ENCODE measurements around the gene FAM168A. TPM values are rescaled to one million over a fixed set of nuclear protein-coding genes. Genes with fewer than 3 reads are reported as not detected.

The FAM168A gene
- total RNA-seq, 1 donor from 2014 or later, result 22.6 TPM

DNA sequence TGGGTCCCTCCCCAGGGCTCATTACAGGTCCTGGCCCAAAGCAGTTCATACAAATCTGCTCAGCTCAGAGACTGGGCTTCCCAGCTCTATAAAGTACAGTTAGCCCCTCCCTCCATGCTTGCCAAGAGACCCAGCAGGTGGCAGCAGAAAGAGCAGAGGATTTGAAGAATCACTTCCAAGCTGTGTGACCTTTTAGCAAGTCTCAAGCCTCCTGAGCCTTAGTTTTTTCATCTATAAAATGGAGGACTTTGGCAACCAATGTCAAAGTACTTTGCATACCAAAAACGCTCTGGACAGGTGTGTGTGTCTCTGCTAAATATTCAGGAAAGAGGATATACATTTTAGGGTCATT is 195.1 kb downstream of the FAM168A start:
- DNase-seq (ENCODE audit: low spot score), result no peak

DNA sequence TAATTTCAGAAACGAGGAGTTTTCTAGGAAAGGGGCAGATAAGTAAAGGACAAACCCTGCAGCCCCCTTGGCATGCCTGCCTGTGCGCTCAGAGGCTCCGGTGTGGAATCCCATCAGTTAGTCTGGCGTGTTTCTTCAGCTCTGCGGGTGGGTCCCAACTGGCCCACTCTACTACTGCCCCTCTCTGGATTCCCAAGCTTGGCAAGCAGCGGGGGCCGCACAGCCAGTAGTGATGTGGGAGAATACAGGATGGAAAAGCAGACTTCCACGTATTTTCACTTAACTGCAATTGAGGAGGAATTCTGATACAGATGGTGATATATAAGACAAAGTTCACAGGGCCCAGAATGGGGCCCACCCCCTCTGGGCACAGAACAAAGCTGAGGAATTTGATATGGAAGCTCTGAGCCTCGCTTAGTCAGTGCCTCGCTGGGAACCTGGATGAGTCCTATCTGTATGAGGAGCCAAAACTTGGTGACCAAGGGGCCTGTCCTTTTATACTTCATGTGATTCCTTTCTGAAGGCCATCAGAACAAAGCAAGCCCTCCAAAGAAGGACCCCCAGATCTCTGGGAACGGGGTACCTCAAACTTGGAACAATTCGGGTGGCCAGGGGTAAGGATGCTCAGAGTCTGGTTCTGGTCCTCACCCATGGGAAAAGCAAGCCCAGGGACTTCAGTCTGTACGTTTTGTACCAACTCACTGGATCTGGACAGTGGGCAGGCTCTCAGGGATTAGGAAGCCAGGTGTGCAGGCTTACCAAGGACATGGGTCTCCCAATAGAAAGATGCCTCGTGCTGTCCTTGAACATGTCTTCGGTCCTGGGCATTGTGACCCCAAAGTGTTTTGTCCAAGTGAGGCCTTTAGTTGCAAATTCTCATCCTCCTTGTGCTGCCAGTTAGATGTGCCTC is 195.7 kb downstream of the FAM168A start:
- DNase-seq (ENCODE audit: low spot score), result no peak

DNA sequence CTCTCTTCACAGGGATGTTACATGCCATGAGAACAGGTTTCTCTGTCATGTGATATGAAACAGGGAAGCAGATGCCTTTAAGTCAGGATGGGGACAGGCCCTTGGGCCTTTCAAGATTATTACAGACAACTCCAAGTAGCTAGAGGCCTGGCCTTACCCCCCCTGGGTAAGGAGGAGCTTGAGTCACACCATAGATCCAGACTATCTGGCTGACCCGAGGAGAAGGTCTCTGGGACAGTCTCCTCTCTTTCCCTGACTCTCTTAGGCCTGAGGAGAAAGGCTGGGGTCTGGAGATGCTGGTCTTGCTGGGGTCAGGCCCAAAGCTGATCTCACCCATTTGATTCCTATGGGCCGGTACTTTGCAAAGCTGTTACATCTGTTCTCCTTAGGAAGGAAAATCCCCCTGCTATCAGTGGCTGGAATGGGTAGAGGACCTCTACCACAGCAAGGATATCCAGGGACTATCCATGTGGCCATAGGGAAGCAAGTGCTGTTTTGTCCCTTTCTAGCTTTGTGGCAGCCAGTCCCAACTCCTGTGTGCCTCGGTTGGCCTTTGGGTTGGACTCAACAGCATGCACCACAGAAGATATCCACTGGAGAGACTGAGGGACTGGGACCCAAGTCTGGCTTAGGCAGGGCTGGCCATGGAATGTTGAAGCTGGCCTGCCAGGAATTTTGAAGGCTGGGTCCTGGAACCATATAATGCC is 196.5 kb downstream of the FAM168A start:
- DNase-seq (ENCODE audit: low spot score), result no peak

DNA sequence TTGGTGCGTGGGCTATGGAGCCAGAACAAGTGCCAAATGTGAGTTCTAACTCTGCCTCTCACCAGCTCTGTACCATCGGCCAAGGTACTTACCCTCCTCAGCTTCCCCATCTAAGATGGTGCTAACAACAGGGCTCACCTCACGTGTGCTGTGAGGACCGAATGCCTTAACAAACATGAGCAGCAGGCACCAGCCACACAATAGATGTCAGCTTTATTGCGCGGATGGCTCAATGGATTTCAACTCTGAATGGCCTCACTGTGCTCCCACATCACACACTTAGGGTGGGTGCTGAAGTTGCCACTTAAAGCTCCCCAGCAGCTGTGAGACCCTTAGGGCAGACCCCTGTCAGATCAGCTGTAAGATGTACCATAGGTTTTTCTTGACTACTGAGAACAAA is 197.6 kb downstream of the FAM168A start:
- no peak for DNase-seq (ENCODE audit: low spot score)

DNA sequence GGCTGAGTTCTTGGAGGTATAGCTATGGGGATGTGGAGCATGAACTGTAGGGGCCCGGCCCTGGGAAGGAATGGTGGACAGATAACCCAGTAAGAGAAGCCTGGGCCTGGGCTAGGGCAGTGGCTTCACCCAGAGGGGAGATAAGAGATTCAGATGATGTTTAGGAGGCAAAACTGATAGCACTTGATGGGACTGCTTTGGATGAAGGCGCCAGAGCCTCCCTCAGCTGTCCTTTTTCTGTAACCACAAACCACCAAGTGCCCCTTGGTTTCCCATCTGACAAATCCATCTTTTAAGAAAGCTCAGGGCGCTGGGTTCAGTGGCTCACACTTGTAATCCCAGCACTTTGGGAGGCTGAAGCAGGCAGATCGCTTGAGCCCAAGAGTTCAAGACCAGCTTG is 198.3 kb downstream of the FAM168A start:
- DNase-seq (ENCODE audit: low spot score), result no peak

DNA sequence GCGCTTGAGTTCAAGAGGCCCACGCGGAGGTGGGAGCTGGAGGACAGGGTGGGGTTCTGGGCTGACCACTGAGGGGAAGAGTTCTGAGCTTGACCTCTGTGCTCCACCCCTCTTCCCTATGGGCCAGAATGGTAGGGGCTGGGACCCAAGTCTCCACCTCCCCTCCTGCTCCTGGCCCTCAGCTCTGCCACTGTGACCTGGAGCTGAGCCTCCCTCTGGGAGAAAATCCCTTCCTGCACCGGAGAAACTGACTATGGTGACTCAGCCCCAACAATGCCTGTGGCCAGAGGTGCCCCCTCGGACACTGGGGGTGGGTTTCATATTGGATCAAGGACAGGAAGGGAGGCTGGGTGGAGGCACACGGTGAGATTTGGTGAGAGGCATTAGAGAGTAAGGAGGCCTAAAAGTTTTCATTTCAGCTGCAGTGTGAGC is 198.7 kb downstream of the FAM168A start:
- DNase-seq (ENCODE audit: low spot score), result no peak

DNA sequence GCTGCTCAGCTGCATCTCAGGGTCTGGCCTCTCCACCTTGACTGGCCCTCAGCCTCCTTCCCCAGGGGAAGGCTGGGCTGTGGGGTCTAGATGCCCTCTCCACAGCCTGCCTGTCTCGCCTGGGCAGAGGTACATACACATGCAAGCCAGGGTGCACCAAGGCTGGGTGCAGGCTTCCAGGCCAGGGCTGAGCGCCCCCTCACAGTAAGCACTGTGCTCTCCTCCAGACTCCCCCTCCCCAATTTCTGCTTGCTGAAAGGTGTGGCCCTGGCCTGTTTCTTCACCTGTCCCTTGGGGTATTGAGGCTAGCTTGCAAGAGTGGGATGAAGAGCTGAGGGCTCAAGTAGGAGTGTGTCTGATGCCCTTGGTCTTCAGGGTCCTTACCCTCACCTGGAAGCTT is 199.2 kb downstream of the FAM168A start:
- no peak for DNase-seq (ENCODE audit: low spot score)

DNA sequence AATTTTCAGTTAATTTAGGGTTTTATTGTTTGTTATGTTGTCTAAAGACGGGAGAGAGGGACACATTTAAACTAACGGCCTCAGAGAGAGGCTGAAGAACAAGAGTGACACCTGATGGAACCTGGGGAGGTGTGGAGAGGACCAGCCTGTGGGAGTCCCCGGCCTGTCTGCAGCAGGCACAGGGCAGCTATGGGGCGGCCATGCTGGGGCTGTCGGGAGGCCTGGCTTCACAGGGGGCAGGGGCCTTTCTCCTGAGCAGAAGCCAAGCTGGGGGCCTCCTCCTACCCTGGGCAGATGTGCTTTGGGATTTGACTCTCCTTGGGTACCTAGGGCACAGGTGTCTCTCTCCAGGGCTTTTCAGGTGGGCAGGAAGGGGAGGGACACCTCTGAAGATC is 199.8 kb downstream of the FAM168A start:
- no peak for DNase-seq (ENCODE audit: low spot score)

DNA sequence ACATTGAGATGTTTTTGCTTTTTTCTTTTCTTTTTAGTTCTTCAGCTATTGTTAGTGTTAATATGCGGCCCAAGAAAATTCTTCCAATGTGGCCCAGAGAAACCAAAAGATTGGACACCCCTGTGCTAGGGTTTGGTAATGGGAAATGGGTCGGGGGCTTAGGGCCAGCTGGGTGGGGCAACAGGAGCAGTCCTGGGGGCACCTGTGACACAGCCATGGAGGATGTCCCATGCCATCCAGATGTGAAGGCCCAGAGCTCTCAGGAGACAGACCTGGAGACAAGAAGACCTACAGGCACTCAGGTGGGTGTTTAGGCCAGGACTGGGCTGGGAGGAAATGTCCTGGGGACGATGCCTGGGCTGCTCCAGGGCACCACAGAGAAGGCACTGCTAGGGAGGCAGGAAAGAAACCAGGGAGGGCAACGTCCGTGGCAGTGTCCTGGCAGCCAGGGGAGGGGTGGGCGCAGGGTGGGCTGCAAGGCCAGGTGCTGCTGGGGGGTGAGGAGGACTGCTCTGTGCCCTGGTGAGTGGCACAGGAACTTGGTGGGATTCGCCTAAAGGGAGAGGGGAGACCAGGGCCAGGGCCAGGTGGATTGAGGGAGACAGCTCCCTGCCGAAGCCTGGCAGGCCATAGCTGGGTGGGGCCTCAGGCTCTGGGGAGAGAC is 200.3 kb downstream of the FAM168A start:
- no peak for DNase-seq (ENCODE audit: low spot score)

DNA sequence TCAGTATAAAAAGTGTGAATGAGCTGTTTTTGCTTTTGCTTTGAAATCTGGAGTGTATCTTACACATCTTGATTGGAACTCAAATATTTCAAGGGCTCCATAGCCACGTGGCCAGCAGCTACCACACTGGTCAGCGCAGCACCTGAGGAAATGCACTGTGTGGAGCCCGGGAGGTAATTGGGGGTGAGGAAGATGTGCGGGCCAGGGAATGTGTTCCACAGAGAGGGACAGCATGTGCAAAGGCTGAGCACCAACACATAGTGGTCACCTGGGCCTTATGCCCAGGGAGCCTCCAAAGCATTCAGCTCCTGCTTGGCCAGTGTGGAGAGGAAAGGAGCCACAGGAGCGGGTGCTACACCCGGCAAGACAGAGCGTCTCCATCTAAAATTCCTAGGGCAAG is 200.9 kb downstream of the FAM168A start:
- no peak for DNase-seq (ENCODE audit: low spot score)

DNA sequence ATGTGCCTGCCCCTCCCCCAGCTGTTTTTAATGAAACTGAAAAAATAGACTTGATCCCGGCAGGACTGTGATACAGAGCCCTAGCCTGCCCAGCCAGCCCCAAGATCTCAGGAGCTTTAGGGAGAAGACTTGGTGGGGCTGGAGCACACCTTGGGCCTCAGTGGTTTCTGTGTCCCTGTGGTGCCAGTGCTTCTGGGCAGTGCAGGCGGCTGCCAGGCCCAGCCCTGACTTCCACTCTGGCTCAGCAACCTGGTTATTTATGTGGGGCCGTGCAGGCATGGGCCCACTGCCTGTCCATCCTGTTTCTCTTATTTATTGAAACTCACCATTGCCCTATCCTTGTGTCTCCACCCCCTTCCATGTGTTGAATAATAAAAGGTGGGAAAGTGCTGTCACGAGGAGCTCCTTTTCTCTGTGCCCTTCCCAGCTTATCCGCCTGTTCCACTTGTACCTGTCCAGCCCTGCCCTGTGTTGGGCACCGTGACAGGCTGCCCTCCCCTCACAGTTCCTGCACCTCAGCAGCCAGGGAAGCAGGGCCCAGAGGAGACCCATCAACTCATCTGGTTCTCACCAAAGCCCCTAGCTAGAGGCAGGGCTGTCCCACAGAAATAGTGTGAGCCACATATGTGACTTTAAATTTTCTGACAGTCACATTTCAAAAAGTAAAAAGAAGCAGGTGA is 201.5 kb downstream of the FAM168A start:
- DNase-seq (ENCODE audit: low spot score), result no peak

DNA sequence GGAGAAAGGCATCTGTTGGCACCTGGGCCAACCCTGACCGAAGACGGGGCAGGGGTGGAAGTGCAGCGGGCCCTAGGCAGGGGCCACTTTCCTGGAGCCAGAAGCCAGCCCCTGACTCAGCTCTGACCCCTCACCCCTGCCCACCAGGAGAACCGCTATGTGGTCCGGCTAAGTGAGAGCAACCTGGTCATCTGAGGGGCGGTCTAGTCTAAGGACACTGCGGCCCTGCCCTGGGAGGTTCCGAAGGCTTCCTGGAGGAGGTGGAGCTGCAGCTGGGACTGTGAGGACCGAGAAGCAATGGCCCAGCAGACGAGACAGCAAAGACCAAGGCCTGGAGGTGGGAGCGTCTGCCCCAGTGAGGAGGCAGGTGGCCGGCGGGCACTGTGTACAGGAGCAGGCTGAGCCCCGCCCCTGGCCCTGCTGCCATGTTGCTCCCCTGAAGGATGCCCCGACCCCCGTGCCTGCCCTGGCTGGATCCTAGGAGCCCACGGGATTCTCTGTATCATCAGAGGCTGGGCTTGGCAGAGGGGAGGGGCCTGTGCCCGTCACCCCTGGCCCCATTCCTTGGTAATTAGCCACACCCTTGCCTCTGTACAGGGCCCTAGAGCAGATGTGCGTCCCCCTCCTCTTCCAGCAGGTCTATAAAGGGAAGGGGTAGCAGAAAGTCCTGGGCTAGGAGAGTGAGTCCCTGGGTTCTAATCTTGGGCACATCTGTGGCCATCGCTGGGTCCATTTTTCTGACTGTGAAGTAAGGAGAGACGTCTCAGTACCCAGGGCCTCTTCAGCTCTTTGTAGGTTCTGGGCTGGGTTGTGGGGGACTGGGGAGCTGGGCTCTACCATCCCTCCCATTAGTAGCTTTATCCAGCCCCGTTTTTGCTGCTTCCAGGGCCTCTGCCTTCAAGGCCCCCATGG is 202.4 kb downstream of the FAM168A start:
- no peak for DNase-seq (ENCODE audit: low spot score)

DNA sequence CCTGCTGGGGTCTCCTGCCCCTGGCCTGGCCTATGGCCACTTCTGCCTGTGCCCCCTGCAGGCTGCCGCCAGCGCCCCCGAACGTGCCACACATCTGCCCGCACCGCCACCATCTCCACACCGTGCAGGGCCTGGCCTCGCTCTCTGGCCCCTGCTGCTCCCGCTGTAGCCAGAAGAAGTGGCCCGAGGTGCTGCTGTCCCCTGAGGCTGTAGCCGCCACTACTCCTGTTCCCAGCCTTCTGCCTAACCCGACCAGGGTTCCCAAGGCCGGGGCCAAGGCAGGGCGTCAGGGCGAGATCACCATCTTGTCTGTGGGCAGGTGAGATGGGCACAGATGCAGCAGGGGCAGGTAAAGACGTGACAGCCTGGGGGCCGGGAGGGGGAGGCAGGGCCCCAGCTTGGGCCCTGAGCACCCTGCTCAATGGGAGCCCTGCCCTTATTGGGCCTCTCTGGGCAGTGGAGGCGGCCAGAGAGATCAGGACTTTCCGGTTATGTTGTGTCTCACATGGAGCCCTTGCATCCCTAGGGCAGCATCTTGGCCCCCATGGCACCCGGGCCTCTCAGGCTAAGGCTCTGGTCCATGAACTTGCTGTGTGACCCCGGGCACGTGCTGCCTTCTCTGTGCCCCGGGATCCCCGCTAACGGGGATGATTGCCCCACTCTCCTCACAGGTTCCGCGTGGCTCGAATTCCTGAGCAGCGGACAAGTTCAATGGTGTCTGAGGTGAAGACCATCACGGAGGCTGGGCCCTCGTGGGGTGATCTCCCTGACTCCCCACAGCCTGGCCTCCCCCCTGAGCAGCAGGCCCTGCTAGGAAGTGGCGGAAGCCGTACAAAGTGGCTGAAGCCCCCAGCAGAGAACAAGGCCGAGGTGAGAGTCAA is 203.3 kb downstream of the FAM168A start:
- DNase-seq (ENCODE audit: low spot score), result no peak

DNA sequence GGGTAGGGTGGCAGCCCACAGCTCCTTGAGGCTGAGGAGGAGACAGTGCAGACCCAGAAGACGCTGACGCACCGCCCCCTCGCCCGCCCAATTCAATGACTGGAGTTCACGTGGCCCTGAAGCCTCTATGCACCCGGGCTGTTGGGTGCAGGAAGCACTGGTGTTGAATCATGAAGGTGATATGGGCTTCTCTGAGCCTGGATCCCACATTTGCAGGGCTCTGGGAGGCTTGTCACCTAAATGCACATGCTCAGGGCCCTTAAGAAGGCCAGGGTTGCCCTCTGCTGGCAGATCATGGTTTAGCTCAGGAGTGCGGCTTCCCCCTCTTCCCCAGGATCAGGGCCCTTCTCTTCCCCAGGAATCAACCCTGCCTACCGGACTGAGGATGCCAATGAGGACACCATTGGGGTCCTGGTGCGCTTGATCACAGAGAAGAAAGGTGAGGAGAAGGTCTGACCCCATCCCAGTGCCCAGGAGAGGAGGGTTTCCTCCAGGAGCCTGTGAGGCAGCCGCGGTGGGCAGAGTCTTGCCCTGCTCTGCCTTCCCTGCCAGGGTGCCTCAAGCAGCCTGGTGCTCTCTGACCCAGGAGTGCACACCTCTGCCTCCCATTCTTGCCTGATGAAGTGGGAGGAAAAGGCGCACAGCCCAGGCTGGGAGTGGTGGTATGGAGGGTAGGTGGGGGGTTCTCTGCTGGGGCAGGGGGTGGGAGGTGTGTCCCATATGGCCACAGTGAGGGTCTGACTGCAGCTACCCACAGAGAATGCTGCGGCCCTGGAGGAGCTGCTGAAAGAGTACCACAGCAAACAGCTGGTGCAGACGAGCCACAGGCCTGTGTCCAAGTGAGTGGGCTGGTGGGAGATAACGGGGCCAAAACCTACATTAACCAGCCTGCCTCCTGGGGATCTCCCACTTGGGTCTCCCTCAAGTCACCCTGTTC is 204.2 kb downstream of the FAM168A start:
- DNase-seq (ENCODE audit: low spot score), result peak; percentile 75

DNA sequence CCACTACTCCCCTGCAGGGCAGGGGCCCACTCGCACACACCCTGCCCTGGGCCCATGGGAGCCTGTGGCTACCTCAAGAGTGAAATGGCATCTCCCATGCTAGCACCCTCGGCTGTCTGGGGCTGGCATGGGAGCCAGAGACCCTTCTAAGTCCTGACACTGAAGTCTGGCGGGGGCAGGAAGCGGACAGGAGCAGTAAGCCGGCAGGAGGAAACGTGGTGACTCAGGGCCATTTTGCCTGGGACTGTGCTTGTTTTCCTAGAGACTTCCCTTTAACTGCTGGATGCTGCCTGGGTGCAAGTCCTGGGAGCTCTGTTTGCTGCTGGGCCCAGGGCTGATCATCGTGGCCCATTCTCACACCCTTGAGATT is 204.9 kb downstream of the FAM168A start:
- no peak for DNase-seq (ENCODE audit: low spot score)

DNA sequence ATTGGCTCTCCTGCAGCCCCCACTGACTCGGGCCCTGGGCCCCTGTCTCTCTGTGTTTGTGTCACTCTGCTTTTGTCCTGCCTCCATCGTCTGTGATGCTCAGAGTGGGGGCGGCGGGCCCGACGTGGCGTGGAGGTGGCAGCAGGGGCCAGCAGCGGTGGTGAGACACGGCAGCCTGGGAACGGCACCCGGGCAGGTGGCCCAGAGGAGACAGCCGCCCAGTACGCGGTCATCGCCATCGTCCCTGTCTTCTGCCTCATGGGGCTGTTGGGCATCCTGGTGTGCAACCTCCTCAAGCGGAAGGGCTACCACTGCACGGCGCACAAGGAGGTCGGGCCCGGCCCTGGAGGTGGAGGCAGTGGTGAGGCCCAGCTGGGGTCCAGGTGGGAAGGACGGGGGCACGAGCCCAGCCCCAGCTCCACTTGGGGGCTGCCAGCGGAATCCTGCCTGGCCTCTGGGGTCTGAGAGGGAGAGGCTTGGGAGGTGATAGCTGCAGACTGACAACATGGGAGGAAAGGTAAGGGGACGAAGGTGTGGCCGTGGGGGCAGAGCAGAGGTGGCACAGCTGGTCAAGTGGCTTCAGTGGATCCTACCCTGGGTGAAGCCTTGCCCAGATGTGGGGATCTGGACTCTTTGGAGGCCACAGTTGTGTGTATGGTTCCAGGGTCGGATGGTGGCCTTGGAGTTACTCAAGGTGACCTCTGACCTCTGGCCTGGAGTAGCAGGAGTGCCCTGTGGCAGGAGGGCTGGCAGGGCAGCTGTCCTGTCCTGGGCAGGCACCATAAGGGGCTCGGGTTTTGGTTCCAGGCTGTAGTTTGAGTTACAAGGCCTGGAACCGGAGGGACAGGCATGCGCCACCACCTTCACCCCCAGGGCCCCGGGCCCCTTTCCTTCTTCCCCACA is 205.6 kb downstream of the FAM168A start:
- DNase-seq (ENCODE audit: low spot score), result no peak

DNA sequence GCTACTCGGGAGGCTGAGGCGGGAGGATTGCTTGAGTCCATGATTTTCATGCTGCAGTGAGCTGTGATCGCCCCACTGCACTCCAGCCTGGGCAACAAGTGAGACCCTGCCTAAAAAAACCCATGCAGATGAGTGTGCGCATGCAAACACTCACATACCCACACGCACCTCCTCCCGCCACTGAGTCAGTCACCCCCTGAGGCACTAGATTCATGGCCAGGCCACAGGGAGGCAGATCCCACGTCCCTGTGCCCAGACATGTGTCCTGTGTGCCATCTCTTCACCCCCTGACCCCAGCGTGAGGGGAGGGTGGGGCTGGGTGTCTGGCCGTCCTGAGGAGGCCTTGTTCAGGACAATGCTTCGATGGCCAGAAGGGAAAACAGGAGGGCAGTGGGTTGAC is 206.2 kb downstream of the FAM168A start:
- DNase-seq (ENCODE audit: low spot score), result no peak
